Measurements from ENCODE around the gene ELOB.

- TF ChIP-seq ISL1 (CRISPR knock-in tag; IDR thresholded peaks at IDR 0.05) (no peak), ZC3H10 (CRISPR knock-in tag; IDR thresholded peaks at IDR 0.05) (no peak), ARNTL (CRISPR knock-in tag; IDR thresholded peaks at IDR 0.05; ENCODE audit: borderline replicate concordance, low read depth) (no peak)
These were observed 9.8 kb downstream of the ELOB start for GRCh38 chr16:2767140-2767731.
